ENCODE data around the gene KLHL35.

DNA sequence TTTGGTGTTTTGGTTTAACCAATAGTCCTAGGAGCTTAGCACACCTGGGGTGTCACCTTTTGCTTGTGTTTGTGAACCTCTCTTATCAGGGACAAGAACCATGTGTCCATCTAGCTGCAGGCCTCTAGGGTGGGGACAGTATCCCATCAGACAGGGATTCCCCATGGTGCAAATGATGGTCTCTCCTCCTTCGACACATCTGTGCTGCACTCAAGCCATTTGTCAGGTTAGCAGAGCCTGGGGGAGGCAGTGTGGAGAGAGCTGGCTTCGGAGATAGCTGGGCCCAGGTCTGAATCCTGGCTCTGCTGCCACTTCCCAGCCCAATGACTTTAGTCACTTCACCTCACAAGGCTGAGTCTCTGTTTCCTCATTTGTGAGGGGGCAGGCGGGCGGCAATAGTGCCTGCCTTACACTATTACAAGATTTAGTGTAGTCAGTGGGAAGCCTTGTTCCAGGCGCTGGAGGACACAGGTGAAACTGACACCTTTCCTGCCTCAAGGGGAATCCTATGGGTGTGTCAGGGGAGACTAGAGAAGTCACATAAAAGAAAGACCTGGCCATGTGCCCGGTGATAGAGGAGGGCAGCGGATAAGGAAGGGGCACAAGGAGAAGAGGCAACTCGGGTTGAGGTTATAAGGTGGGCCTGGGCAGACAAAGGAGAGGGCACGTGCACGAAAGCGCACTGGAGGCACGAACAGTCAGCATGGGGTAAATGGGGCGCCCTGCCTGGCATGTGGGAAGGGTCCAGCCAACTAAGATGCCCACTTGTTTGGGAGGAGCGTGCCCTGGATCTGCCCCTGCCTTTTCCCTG, 12.6 kb downstream of the KLHL35 start:
- TF ChIP-seq, protein P1, sequence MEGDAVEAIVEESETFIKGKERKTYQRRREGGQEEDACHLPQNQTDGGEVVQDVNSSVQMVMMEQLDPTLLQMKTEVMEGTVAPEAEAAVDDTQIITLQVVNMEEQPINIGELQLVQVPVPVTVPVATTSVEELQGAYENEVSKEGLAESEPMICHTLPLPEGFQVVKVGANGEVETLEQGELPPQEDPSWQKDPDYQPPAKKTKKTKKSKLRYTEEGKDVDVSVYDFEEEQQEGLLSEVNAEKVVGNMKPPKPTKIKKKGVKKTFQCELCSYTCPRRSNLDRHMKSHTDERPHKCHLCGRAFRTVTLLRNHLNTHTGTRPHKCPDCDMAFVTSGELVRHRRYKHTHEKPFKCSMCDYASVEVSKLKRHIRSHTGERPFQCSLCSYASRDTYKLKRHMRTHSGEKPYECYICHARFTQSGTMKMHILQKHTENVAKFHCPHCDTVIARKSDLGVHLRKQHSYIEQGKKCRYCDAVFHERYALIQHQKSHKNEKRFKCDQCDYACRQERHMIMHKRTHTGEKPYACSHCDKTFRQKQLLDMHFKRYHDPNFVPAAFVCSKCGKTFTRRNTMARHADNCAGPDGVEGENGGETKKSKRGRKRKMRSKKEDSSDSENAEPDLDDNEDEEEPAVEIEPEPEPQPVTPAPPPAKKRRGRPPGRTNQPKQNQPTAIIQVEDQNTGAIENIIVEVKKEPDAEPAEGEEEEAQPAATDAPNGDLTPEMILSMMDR (IDR thresholded peaks at IDR 0.05; ENCODE audit: low read depth, low read length, poor library complexity, severe bottlenecking): no peak
- no peak for TF ChIP-seq EZH2phosphoT487 (IDR thresholded peaks at IDR 0.05; ENCODE audit: borderline replicate concordance, low read length)
